Lung microvascular endothelial cell (primary cell): Measurements from ENCODE around the gene SLC44A4. TPM values are rescaled to one million over a fixed set of nuclear protein-coding genes. Genes with fewer than 3 reads are reported as not detected.
"Not testable (repeated sequence)": the region's sequence is repeated elsewhere in the genome, so short reads cannot be mapped to it uniquely, and the experiment has no call there.

Experiments
- DNase-seq, 2 donors: peaks; one replicate each; pipeline versions ENCODE4 v3.0.0 to v3.0.0-alpha.2; 2010; ENCODE audit warnings: low read depth in 2 of 2
- total RNA-seq: library from RNA; depleted of rRNA; stranded (reverse); fragments of >200 nt; gene quantifications from 2 replicates; pipeline ENCODE4 v1.2.1, GENCODE V29; 2014

The SLC44A4 gene
- total RNA-seq, 1 donor from 2014 or later, result not detected

DNA sequence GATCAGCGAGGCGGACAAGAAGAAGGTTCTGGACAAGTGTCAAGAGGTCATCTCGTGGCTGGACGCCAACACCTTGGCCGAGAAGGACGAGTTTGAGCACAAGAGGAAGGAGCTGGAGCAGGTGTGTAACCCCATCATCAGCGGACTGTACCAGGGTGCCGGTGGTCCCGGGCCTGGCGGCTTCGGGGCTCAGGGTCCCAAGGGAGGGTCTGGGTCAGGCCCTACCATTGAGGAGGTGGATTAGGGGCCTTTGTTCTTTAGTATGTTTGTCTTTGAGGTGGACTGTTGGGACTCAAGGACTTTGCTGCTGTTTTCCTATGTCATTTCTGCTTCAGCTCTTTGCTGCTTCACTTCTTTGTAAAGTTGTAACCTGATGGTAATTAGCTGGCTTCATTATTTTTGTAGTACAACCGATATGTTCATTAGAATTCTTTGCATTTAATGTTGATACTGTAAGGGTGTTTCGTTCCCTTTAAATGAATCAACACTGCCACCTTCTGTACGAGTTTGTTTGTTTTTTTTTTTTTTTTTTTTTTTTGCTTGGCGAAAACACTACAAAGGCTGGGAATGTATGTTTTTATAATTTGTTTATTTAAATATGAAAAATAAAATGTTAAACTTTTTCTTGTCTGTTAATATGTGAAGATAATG is 49.0 kb downstream of the SLC44A4 start:
- peak; percentile 58 to 75 for DNase-seq

DNA sequence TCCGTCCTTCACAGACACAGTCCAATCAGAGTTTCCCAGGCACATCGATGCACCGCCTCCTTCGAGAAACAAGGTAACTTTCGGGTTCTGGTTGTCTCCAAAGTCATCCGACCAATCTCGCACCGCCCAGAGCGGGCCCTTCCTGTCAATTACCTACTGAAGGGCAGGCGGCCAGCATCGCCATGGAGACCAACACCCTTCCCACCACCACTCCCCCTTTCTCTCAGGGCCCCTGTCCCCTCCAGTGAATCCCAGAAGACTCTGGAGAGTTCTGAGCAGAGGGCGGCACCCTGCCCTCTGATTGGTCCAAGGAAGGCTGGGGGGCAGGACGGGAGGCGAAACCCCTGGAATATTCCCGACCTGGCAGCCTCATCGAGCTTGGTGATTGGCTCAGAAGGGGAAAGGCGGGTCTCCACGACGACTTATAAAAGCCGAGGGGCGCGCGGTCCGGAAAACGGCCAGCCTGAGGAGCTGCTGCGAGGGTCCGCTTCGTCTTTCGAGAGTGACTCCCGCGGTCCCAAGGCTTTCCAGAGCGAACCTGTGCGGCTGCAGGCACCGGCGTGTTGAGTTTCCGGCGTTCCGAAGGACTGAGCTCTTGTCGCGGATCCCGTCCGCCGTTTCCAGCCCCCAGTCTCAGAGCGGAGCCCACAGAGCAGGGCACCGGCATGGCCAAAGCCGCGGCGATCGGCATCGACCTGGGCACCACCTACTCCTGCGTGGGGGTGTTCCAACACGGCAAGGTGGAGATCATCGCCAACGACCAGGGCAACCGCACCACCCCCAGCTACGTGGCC is 51.3 kb downstream of the SLC44A4 start, which contains the start of gene HSPA1B:
HSPA1B (plus strand) TSS at position 453 of the 794 bp plus-strand sequence; CDS start at position 666, 213 bp downstream.
- DNase-seq, result peak; percentile 91 to 98

DNA sequence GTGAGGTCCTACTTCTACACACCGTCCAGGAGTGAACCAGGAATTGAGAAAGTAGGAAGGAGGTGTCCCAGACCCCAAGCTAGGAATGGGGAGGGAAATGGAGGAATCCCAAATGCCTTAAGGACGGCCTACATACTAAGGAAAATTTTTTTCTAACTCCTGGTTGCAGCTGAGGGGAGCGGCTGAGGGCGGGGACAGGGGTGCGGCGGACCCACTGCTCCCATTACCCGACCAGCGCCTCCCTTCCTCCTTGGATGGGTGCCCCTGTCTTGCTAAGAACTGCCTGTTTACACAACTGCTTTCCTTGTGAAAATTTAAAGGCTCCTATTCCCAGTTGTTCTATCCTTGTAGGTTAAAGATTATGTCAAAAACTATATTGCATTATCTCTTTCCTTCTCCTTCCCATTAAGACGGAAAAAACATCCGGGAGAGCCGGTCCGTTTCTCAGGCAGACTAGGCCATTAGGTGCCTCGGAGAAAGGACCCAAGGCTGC is 52.0 kb downstream of the SLC44A4 start:
- DNase-seq, result no peak

DNA sequence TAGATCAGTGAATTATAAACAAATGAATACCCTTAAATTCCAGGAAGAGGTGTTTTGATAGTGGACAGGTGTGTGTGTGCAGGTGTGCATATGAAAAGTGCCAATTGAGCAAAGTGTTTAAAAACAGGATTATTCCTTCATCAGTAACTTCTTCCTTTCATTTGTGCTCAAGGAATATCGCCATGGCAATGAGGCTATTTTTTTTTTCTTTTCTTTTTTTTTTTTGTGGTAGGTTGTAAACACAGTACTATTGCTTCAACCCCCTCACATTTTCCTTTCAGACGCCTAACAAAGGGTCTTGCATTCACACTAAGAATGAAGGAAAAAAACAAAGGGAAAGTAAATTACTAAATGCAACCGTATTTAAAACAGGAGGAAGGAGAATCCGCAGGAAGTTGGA is 53.2 kb downstream of the SLC44A4 start:
- DNase-seq, result no peak

DNA sequence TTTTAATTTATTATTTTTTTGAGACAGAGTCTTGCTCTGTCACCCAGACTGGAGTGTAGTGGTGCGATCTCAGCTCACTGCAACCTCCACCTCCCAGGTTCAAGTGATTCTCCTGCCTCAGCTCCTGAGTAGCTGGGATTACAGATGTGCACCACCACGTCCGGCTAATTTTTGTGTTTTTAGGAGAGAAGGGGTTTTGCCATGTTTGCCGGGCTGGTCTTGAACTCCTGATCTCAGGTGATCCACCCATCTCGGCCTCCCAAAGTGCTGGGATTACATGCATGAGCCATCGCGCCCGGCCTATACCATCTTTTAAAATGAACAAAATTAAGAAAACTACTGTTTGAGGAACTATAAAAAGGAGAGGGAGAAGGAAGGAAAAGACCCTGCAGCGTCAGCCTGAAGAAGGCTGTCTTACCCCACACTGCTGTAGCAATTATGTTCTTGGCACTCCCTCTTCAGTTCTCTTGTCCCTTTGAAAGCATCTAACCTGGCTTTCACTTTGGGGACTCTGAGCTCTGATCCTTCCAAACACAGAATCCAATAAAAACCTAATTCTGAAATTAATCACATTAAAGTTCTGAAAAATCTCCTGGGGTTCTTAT is 55.1 kb downstream of the SLC44A4 start:
- not testable (repeated sequence) for DNase-seq

DNA sequence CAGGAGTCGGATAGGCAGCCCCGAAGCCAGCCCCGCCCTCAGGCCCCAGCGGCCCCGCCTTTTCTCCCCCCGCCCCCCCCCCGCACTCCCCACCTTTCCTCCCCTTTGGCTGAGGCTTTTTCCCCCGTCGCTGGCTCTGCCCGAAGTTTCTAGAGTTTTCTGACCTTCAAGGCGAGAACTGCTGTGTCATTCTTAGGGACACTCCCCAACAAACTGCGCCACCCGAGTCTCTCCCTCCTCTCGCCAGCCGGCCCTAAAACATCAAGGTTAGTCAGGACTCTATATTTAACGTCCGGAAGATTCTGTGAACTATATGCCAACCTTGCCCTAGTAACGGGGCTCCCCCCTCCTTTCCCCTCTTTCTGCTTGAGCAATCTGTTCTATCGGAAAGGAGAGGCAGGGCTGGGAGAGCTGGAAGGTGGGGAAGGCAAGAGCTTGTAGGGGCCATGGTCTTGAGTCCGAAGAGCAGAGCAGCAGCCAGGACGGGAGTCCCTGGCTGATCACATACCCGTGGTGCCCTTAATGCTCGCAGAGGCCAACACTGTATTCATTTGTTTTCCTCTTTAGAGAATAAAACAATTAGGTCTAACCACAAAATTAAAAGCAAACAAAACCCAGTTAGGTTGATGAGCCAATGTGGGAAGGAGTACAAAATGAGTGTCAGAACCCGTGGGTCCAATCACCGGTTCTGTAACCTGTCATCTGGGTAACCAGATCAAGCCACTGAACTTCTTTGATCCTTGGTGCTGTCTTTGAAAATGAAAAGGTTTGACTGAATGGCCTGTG is 56.6 kb downstream of the SLC44A4 start:
- DNase-seq, result peak; percentile 39 to 59

DNA sequence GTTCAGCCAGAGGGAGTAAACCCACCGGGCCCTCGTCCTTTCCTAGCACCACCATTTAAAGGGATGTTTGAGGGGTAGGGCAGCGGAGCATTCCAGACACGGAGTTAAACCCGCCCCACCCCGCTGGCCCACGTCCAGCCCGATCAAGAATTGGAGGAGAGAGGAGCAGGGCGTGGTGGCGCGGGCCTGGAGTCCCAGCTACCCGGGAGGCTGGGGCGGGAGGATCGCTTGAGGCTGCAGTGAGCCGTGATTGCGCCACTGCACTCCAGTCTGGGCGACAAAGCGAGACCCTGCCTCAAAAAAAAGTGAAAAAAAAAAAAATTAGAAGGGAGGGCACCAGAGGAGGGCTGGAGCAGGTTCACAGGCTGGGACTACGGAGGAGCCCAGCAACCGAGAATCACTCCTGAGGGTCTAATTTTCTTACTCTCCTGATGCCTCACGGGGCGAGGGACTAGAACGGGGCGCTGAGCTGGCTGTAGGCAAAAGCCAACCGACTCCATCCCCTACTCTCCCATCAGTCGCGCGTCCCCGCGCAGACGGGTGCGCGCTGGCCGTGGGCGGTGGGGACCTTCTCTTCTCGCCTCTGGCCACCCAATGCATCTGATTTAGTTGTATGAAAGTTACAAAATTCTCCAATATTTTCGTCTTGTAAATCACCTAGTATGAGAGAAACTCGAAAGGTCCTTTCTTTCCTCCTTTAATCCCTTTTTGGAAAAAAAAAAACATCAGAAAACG is 57.3 kb downstream of the SLC44A4 start:
- DNase-seq, result peak; percentile 30 to 49

DNA sequence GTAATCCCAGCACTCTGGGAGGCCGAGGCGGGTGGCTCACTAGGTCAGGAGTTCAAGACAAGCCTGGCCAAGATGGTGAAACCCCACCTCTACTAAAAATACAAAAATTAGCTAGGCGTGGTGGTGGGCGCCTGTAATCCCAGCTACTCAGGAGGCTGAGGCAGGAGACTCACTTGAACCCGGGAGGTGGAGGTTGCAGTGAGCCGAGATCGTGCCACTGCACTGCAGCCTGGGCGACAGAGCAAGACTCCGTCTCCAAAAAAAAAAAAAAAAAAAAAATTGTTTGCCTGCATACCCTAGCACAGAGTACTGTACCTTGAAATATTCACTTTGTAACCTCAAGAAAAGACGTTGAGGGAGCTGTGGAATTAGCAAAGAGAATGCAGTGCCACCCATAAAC is 58.4 kb downstream of the SLC44A4 start:
- not testable (repeated sequence) for DNase-seq

DNA sequence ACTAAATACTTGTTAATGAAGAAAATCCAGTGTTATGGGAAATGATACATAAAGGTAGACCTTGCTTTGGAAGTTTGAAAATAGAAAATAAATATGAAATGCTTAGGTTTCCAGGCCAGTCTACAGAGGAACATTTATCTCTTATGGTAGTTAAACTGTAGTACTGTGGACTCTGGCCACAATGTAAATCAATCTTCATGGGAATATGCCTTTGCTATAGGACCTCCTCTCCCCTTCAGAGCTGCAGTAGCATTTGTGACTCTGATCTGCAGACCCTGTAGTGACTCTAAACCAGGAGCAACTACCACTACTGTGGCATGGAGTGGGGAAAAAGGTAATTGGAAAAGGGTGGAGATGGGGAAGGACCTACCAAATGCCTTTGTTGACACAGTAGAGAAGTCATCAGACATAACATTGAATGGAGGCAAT is 58.9 kb downstream of the SLC44A4 start:
- DNase-seq, result no peak

DNA sequence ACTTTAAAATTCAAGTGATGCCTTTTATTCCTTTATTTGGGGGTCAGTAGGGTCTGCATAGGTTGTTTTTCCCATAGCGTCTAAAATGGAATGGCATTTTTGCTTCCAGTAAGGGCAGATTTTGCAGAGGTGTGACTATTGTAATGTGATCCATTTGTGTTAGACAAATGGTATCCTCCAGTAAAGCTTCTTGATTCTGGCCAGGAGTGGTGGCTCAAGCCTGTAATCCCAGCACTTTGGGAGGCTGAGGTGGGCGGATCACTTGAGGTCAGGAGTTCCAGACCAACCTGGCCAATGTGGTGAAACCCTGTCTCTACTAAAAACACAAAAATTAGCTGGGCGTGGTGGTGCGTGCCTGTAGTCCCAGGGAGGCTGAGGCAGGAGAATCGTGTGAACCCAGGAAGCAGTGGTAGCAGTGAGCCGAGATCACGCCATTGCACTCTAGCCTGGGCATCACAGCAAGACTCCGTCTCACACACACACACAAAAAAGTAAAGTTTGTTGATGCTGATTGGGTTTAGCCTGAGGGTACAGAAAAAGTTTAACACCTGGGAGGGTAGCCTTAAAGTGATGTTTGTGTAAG is 60.8 kb downstream of the SLC44A4 start:
- not testable (repeated sequence) for DNase-seq

DNA sequence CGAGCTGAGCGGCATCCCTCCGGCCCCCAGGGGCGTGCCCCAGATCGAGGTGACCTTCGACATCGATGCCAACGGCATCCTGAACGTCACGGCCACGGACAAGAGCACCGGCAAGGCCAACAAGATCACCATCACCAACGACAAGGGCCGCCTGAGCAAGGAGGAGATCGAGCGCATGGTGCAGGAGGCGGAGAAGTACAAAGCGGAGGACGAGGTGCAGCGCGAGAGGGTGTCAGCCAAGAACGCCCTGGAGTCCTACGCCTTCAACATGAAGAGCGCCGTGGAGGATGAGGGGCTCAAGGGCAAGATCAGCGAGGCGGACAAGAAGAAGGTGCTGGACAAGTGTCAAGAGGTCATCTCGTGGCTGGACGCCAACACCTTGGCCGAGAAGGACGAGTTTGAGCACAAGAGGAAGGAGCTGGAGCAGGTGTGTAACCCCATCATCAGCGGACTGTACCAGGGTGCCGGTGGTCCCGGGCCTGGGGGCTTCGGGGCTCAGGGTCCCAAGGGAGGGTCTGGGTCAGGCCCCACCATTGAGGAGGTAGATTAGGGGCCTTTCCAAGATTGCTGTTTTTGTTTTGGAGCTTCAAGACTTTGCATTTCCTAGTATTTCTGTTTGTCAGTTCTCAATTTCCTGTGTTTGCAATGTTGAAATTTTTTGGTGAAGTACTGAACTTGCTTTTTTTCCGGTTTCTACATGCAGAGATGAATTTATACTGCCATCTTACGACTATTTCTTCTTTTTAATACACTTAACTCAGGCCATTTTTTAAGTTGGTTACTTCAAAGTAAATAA is 61.5 kb downstream of the SLC44A4 start:
- DNase-seq, result peak in 1 of 2 donors; percentile 21

DNA sequence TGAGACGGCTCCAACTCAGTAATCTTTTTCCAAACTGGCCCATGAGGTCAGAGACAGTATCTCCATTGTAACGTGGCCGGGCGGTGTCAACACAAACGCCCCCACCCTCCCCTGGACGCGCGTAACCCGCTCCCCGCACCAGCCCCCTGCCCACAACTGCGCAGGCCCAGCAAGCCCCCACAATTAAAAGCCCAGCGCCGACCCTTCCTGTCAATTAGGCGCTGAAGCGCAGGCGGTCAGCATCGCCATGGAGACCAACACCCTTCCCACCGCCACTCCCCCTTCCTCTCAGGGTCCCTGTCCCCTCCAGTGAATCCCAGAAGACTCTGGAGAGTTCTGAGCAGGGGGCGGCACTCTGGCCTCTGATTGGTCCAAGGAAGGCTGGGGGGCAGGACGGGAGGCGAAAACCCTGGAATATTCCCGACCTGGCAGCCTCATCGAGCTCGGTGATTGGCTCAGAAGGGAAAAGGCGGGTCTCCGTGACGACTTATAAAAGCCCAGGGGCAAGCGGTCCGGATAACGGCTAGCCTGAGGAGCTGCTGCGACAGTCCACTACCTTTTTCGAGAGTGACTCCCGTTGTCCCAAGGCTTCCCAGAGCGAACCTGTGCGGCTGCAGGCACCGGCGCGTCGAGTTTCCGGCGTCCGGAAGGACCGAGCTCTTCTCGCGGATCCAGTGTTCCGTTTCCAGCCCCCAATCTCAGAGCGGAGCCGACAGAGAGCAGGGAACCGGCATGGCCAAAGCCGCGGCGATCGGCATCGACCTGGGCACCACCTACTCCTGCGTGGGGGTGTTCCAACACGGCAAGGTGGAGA is 63.6 kb downstream of the SLC44A4 start, which contains the start of the genes HSPA1A and HSPA1L:
HSPA1A (plus strand) TSS at position 519 of the 814 bp plus-strand sequence; CDS start at position 733, 214 bp downstream.
HSPA1L (minus strand) TSS at position 259 of the 814 bp plus-strand sequence. CDS start 3,311 bp downstream, outside the sequence.
- DNase-seq, result peak; percentile 96 to 97

DNA sequence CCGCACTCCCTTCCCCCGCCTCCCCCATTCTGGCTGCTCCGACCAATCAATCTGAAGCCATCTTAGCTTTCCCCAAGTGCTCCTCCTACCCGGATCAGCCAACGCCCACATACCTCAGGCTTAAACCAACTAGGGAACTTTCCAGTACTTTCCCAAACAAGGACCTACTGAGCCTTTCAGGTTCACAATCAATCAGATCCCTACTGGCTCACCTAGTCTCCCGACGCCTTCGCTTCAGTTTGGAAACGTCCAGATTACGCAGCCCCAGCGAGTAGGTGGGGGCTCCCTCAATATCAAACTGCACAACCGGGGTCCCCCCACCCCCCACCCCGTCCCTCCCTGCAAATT is 64.1 kb downstream of the SLC44A4 start:
- DNase-seq, result peak; percentile 89 to 97

DNA sequence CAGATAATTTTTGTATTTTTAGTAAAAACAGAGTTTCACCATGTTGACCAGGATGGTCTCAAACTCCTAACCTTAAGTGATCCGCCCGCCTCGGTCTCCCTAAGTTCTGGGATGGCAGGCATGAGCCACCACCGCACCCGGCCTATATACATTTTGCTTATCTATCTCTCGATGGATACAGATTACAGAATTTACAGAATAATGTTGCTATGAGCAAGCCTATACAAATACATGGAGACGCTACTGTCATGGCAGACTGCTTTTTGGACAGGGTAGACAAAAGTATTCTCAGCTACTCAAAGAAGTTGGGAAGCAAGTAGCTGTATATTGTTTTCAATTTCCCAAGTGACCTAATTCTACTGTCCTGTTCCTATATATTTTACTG is 65.3 kb downstream of the SLC44A4 start:
- no peak for DNase-seq
